ENCODE results near the gene NDUFAF2. TPM values are rescaled to one million over a fixed set of nuclear protein-coding genes. Genes with fewer than 3 reads are reported as not detected.

NDUFAF2 gene
- total and polyA plus RNA-seq, 2 experiments from 2014 or later = 31.6 to 155 TPM

DNA sequence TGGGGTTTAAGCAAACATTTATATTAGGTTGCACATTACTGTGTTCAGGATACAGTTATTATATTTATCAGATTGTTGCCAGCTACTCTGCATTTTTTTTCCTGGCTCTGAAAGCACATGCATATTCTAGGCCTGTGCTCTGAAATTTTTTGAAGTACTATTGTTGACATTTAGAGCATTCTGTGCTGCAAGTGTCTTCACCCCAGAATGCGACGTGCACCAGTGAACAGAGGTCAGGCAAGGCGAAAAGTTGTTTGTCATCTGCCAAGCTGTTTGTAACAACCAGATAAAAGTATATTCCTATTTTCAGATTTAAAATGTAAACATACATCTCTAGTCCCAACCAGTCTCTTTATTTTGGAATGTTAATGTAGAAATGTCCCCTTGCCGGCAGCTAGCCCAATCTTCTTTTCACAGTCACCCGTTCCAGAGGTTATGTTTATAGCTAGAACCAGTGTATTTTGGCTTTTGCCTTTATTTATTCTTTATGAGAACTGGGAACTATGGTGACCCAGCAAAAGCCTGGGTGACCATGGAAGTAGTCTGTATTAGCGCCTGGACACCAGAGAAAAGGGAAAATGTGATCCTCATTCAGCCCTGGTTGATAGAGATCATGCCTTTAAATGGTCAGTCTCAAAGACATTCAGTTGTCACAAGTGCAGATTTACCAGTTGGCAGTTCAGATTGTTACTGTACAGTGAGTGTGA, 84.6 kb downstream of the NDUFAF2 start (continued):
- TF ChIP-seq, protein P1, sequence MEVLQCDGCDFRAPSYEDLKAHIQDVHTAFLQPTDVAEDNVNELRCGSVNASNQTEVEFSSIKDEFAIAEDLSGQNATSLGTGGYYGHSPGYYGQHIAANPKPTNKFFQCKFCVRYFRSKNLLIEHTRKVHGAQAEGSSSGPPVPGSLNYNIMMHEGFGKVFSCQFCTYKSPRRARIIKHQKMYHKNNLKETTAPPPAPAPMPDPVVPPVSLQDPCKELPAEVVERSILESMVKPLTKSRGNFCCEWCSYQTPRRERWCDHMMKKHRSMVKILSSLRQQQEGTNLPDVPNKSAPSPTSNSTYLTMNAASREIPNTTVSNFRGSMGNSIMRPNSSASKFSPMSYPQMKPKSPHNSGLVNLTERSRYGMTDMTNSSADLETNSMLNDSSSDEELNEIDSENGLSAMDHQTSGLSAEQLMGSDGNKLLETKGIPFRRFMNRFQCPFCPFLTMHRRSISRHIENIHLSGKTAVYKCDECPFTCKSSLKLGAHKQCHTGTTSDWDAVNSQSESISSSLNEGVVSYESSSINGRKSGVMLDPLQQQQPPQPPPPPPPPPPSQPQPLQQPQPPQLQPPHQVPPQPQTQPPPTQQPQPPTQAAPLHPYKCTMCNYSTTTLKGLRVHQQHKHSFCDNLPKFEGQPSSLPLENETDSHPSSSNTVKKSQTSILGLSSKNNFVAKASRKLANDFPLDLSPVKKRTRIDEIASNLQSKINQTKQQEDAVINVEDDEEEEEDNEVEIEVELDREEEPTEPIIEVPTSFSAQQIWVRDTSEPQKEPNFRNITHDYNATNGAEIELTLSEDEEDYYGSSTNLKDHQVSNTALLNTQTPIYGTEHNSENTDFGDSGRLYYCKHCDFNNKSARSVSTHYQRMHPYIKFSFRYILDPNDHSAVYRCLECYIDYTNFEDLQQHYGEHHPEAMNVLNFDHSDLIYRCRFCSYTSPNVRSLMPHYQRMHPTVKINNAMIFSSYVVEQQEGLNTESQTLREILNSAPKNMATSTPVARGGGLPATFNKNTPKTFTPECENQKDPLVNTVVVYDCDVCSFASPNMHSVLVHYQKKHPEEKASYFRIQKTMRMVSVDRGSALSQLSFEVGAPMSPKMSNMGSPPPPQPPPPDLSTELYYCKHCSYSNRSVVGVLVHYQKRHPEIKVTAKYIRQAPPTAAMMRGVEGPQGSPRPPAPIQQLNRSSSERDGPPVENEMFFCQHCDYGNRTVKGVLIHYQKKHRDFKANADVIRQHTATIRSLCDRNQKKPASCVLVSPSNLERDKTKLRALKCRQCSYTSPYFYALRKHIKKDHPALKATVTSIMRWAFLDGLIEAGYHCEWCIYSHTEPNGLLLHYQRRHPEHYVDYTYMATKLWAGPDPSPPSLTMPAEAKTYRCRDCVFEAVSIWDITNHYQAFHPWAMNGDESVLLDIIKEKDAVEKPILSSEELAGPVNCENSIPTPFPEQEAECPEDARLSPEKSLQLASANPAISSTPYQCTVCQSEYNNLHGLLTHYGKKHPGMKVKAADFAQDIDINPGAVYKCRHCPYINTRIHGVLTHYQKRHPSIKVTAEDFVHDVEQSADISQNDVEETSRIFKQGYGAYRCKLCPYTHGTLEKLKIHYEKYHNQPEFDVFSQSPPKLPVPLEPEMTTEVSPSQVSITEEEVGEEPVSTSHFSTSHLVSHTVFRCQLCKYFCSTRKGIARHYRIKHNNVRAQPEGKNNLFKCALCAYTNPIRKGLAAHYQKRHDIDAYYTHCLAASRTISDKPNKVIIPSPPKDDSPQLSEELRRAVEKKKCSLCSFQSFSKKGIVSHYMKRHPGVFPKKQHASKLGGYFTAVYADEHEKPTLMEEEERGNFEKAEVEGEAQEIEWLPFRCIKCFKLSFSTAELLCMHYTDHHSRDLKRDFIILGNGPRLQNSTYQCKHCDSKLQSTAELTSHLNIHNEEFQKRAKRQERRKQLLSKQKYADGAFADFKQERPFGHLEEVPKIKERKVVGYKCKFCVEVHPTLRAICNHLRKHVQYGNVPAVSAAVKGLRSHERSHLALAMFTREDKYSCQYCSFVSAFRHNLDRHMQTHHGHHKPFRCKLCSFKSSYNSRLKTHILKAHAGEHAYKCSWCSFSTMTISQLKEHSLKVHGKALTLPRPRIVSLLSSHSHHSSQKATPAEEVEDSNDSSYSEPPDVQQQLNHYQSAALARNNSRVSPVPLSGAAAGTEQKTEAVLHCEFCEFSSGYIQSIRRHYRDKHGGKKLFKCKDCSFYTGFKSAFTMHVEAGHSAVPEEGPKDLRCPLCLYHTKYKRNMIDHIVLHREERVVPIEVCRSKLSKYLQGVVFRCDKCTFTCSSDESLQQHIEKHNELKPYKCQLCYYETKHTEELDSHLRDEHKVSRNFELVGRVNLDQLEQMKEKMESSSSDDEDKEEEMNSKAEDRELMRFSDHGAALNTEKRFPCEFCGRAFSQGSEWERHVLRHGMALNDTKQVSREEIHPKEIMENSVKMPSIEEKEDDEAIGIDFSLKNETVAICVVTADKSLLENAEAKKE (CRISPR knock-in tag; IDR thresholded peaks at IDR 0.05) = no peak
- TF ChIP-seq, protein P2, sequence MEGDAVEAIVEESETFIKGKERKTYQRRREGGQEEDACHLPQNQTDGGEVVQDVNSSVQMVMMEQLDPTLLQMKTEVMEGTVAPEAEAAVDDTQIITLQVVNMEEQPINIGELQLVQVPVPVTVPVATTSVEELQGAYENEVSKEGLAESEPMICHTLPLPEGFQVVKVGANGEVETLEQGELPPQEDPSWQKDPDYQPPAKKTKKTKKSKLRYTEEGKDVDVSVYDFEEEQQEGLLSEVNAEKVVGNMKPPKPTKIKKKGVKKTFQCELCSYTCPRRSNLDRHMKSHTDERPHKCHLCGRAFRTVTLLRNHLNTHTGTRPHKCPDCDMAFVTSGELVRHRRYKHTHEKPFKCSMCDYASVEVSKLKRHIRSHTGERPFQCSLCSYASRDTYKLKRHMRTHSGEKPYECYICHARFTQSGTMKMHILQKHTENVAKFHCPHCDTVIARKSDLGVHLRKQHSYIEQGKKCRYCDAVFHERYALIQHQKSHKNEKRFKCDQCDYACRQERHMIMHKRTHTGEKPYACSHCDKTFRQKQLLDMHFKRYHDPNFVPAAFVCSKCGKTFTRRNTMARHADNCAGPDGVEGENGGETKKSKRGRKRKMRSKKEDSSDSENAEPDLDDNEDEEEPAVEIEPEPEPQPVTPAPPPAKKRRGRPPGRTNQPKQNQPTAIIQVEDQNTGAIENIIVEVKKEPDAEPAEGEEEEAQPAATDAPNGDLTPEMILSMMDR (conservative IDR thresholded peaks at IDR 0.05; ENCODE audit: low read depth in 2 of 2) = no peak
- TF ChIP-seq, protein P3, sequence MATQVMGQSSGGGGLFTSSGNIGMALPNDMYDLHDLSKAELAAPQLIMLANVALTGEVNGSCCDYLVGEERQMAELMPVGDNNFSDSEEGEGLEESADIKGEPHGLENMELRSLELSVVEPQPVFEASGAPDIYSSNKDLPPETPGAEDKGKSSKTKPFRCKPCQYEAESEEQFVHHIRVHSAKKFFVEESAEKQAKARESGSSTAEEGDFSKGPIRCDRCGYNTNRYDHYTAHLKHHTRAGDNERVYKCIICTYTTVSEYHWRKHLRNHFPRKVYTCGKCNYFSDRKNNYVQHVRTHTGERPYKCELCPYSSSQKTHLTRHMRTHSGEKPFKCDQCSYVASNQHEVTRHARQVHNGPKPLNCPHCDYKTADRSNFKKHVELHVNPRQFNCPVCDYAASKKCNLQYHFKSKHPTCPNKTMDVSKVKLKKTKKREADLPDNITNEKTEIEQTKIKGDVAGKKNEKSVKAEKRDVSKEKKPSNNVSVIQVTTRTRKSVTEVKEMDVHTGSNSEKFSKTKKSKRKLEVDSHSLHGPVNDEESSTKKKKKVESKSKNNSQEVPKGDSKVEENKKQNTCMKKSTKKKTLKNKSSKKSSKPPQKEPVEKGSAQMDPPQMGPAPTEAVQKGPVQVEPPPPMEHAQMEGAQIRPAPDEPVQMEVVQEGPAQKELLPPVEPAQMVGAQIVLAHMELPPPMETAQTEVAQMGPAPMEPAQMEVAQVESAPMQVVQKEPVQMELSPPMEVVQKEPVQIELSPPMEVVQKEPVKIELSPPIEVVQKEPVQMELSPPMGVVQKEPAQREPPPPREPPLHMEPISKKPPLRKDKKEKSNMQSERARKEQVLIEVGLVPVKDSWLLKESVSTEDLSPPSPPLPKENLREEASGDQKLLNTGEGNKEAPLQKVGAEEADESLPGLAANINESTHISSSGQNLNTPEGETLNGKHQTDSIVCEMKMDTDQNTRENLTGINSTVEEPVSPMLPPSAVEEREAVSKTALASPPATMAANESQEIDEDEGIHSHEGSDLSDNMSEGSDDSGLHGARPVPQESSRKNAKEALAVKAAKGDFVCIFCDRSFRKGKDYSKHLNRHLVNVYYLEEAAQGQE (IDR thresholded peaks at IDR 0.05; ENCODE audit: unreplicated experiment) = no peak
- TF ChIP-seq NANOG (IDR thresholded peaks at IDR 0.05; ENCODE audit: borderline replicate concordance) (no peak), ZNF331 (CRISPR knock-in tag; IDR thresholded peaks at IDR 0.05; ENCODE audit: low read depth) (no peak), STAT1 (IDR thresholded peaks at IDR 0.05; ENCODE audit: unreplicated experiment) (no peak), ZNF114 (CRISPR knock-in tag; IDR thresholded peaks at IDR 0.05) (no peak), POLR2AphosphoS5 (IDR thresholded peaks at IDR 0.05; ENCODE audit: low read depth) (no peak), CREB1 (CRISPR knock-in tag; IDR thresholded peaks at IDR 0.05; ENCODE audit: low read depth) (no peak), JUNB (IDR thresholded peaks at IDR 0.05; ENCODE audit: unreplicated experiment) (no peak)
- TF ChIP-seq, protein P4, sequence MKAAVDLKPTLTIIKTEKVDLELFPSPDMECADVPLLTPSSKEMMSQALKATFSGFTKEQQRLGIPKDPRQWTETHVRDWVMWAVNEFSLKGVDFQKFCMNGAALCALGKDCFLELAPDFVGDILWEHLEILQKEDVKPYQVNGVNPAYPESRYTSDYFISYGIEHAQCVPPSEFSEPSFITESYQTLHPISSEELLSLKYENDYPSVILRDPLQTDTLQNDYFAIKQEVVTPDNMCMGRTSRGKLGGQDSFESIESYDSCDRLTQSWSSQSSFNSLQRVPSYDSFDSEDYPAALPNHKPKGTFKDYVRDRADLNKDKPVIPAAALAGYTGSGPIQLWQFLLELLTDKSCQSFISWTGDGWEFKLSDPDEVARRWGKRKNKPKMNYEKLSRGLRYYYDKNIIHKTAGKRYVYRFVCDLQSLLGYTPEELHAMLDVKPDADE (IDR thresholded peaks at IDR 0.05) = no peak

Measured in GM23338 (cell line).